Colonic mucosa (tissue), 4 donors: ENCODE results near the gene NEK7. TPM values are rescaled to one million over a fixed set of nuclear protein-coding genes. Genes with fewer than 3 reads are reported as not detected.

Source experiments
- DNase-seq: peaks from one replicate; pipeline ENCODE4 v3.0.0-alpha.2; 2020
- H3K27ac ChIP-seq: fragments of 200-600 bp; one replicate; pipeline ENCODE4 v1.8.0; 2021
- H3K27me3 ChIP-seq: fragments of 200-600 bp; one replicate; pipeline ENCODE4 v1.8.0; 2021
- H3K36me3 ChIP-seq: fragments of 200-600 bp; one replicate; pipeline ENCODE4 v1.8.0; 2021
- H3K4me1 ChIP-seq: fragments of 200-600 bp; one replicate; pipeline ENCODE4 v1.8.0; 2021; ENCODE audit warnings: mild to moderate bottlenecking
- H3K4me3 ChIP-seq: fragments of 200-600 bp; one replicate; pipeline ENCODE4 v1.8.0; 2021
- H3K9ac ChIP-seq, 2 donors: one replicate each; pipeline ENCODE4 v1.7.0; 2013; ENCODE audit warnings: control low read depth in 2 of 2, low read depth in 2 of 2, low read length in 2 of 2
- H3K9me3 ChIP-seq: fragments of 200-600 bp; one replicate; pipeline ENCODE4 v1.8.0; 2021
- CTCF ChIP-seq: fragments of 200-600 bp; IDR thresholded peaks from one replicate; pipeline ENCODE4 v1.8.0; 2022; ENCODE audit warnings: antibody characterized with exemption, mild to moderate bottlenecking
- intact Hi-C: fragments of 100-400 bp; cut with DNase I; formaldehyde crosslinking; loops from one replicate; pipeline ENCODE4 v1.14.1; 2022
- total RNA-seq, 2 donors: library from RNA; stranded (reverse); fragmentation: NEBNext Ultra II Directional in 1 of 2; extraction: Animal tissue kit (Norgen Biotek cat#: 25700) in 1 of 2; gene quantifications; one replicate each; pipeline ENCODE4 v1.2.1, GENCODE V29; 2021
- donor health status: healthy.
- donor health status: DM: no; HTN: no; CAD: no.
- donor health status: DM: no; HTN: no; CAD: no.

NEK7 gene
- total RNA-seq, 2 donors from 2014 or later, result 45.4 to 64.7 TPM

GRCh38 chr1:198199105-198199504, 42.3 kb downstream of the NEK7 start:
- H3K36me3 ChIP-seq, result no peaks in the 10 kb centered on the region
- H3K9me3 ChIP-seq, result no peaks in the 10 kb centered on the region
- H3K4me3 ChIP-seq, result no peak overlapping the region
- intact Hi-C loops, result no loop called here
- H3K9ac ChIP-seq, result no peak overlapping the region
- no peak for DNase-seq
- H3K27me3 ChIP-seq, result no peaks in the 10 kb centered on the region
- no peaks in the 10 kb centered on the region for H3K4me1 ChIP-seq
- H3K27ac ChIP-seq, result no peak overlapping the region
- no peak for TF ChIP-seq CTCF

GRCh38 chr1:198201956-198202784, 45.4 kb downstream of the NEK7 start:
- DNase-seq, result no peak
- Histone ChIP-seq H3K9me3 (no peaks in the 10 kb centered on the region), H3K36me3 (no peaks in the 10 kb centered on the region), H3K27ac (no peak overlapping the region), H3K27me3 (no peaks in the 10 kb centered on the region), H3K9ac (no peak overlapping the region), H3K4me1 (no peaks in the 10 kb centered on the region), H3K4me3 (no peak overlapping the region)
- intact Hi-C loops, result no loop called here
- no peak for TF ChIP-seq CTCF

- Histone ChIP-seq H3K27ac (no peak overlapping the region), H3K4me1 (no peaks in the 10 kb centered on the region), H3K9ac (no peak overlapping the region), H3K36me3 (no peaks in the 10 kb centered on the region), H3K4me3 (no peak overlapping the region), H3K9me3 (no peaks in the 10 kb centered on the region), H3K27me3 (no peaks in the 10 kb centered on the region)
- no peak for TF ChIP-seq CTCF
- no peak for DNase-seq
- intact Hi-C loops, result no loop called here
Measured at GRCh38 chr1:198203434-198203833, 46.6 kb downstream of the NEK7 start.

GRCh38 chr1:198205016-198205684, 48.4 kb downstream of the NEK7 start:
- Histone ChIP-seq H3K9ac (no peak overlapping the region), H3K4me1 (no peaks in the 10 kb centered on the region), H3K9me3 (no peaks in the 10 kb centered on the region), H3K4me3 (no peak overlapping the region), H3K27me3 (no peaks in the 10 kb centered on the region), H3K36me3 (no peaks in the 10 kb centered on the region), H3K27ac (no peak overlapping the region)
- intact Hi-C loops, result no loop called here
- DNase-seq, result no peak
- no peak for TF ChIP-seq CTCF

GRCh38 chr1:198206292-198206691, 49.5 kb downstream of the NEK7 start:
- Histone ChIP-seq H3K36me3 (no peaks in the 10 kb centered on the region), H3K9me3 (no peaks in the 10 kb centered on the region), H3K27ac (no peak overlapping the region), H3K9ac (no peak overlapping the region), H3K4me1 (no peaks in the 10 kb centered on the region), H3K4me3 (no peak overlapping the region), H3K27me3 (no peaks in the 10 kb centered on the region)
- DNase-seq, result no peak
- no peak for TF ChIP-seq CTCF
- intact Hi-C loops, result no loop called here
